HG03175 (cell line): ENCODE measurements around the gene ITPRIPL1.

ENCODE experiments used
- ATAC-seq: cut with Tn5 transposase; IDR thresholded peaks from one replicate; pipeline ENCODE4 v1.9.1; 2021; ENCODE audit warnings: mild to moderate bottlenecking, moderate library complexity; ENCODE audit not compliant: unreplicated experiment

ITPRIPL1 gene

DNA sequence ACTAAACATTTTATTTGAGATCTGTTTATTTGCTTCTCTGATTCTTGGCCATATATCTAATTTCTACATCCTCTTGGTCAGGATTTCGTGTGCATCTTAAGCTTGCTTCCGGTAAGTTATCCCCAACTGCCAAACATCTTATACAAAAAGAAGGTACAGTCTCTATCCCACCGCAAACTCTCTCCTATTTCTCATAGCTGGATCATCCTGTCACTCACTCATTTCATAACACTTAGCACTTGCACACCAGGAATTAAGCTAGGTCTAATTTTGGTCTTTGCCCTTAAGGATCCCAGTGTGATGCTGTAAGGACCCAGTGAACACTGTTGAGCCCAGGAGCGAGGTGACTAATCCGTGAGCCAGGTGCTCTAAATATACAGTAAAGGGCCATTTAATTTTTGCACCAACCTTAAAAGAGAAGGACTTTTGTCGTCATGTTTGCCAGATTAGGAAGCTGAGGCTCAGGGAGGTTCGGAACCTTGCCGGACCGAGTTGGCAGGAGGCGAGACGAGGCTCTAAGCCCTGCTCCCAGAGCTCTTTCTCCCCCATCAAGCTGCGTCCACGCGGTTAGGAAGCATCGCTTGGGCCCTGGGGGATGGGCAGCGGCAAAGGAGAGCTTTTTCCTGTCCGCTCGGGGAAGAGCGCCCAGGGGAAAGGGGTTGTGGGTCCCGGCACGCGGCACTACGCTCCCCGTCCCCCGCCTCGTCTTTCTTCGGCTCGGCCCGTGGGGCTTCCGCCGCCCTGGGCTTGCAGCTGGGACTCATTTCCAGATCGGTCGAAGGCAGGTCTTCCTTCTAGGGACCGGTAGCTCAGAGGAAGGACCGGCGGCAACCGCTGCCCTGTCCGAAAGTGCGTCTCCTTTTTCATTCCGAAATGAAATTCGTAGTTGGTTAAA is 4.1 kb upstream of the ITPRIPL1 start:
- peak; percentile 23 for ATAC-seq

DNA sequence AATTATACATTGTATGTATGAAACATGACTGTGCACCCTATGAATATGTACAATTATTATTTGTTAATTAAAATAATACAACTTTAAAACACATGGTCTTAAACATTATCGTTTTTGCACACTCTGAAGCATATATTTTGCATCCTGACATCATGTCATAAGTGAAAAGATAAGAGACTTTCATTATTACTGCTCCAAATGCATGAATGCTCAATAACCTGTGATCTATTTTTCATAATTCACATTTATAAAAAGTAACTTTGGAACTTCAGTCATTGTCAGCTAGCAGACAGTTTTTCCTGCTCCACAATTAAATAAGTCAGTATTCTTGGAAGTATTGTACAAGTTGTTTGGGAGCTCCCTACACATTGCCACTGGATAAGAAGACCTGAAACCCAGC is 1.3 kb upstream of the ITPRIPL1 start:
- ATAC-seq = no peak

DNA sequence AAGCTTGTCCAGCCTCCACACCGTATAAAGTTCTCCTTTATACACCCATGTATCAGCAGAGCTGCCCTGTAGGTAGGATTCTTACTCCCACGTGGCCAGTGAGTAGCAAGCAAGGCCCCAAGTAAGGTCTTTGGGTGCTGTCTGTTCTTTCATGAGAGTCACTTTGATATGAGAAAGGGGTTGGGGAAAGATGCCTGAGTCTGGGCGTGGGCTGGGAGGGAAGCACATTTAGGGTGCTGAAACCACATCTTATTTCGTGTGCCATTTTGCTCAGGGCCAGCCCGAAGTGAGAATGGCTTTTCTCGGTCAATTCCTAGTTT is 436 bp upstream of the ITPRIPL1 start:
- no peak for ATAC-seq

DNA sequence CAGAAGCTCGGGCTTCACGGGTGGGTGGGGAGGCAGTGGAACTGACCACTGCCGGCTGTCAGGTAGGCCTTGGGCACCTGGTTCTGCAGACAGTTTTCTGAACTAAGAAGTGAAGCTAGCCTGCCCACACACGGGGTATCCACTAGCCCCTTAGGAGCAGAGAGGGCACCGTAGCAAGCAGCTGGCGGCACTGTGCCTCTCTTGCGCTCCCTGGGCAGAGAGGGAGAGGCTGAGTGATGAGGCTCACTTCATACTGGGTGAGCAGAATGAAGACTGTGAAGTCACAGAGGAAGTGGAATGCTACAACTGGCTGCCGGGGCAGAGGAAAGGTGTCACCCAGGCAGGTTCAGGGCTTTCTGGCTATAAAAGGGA is 753 bp downstream of the ITPRIPL1 start:
- ATAC-seq = no peak

DNA sequence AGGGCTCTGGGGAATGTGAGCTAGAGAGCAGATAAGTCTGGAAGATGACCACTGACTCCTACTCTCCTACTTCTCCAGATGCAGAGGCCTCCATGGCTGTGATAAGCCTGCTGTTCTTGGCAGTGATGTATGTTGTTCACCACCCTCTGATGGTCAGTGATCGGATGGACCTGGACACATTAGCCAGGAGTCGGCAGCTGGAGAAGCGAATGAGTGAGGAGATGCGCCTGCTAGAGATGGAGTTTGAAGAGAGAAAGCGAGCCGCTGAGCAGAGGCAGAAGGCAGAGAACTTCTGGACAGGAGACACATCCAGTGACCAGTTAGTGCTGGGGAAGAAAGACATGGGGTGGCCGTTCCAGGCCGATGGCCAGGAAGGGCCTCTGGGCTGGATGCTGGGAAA is 1.4 kb downstream of the ITPRIPL1 start:
- no peak for ATAC-seq

DNA sequence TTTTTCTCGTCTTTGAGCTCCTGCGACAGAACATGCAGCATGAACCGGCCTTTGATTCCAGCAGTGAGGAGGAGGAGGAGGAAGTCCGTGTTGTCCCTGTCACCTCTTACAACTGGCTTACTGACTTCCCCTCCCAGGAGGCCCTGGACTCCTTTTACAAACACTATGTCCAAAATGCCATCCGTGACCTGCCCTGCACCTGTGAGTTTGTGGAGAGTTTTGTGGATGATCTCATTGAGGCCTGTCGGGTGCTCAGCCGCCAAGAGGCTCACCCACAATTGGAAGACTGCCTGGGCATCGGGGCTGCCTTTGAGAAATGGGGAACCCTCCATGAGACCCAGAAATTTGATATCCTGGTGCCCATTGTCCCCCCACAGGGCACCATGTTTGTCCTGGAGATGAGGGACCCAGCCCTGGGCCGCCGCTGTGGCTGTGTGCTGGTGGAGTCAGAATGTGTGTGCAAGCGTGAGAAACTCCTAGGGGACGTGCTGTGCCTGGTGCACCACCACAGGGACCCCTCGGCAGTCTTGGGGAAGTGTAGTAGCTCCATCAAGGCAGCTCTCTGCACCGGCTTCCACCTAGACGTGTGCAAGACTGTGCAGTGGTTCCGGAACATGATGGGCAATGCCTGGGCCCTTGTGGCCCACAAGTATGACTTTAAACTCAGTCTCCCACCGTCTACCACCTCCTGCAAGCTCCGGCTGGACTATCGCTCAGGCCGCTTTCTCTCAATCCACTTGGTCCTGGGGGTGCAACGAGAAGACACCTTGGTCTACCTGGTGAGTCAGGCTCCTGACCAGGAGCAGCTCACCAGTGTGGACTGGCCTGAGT is 2.1 kb downstream of the ITPRIPL1 start:
- ATAC-seq = no peak

DNA sequence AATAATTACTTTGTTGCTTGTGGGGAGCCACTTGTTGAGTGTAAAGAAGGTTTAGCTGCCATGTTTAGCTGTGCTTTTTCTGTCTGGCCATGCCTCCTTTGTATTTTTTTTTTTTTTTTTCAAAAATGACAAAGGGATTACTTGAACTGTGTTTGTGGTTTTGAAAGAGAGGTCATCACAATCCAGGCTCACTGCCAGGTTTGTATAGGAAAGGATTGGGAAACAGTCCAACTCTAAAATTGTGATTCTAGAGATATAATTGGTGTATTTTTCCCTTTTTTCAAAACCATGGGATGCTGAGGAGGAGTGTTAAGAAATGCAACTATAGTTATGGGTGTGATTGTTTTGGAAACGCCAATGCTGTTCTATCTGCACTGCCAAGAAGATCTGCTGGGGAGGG is 4.3 kb downstream of the ITPRIPL1 start:
- no peak for ATAC-seq

DNA sequence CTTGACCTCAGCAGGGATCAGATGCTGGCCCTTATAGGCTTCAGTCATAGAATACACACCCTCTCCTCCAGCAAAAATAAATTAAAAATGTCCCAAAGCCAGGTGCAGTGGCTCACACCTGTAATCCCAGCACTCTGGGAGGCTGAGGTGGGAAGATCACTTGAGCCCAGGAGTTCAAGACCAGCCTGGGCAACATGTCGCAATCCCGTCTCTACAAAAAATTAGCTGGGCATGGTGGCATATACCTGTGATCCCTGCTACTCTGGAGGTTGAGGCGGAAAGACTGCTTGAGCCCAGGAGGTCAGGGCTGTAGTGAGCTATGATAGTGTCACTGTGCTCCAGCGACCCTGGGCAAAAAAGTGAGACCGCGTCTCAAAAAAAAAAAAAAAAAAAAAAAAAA is 4.8 kb downstream of the ITPRIPL1 start:
- ATAC-seq = no peak

DNA sequence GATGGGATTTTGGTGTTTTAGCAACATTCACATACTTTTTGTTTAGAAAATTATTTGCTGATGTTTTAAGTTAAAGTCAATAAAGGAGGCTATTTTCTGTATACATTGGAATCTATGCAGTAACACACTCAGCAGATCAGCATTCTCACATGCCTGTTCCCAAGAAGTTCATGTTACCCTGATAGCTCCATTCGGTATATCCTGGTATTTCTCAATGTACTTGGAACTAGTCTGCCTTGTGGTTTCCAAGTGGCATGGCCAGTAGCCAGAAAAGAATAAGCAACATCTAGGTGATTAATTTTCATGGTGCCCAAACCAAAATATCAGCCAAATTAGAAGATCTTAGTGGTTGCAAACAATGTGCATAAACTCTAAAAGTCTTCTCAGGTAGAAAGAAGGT is 5.3 kb downstream of the ITPRIPL1 start:
- ATAC-seq = no peak

DNA sequence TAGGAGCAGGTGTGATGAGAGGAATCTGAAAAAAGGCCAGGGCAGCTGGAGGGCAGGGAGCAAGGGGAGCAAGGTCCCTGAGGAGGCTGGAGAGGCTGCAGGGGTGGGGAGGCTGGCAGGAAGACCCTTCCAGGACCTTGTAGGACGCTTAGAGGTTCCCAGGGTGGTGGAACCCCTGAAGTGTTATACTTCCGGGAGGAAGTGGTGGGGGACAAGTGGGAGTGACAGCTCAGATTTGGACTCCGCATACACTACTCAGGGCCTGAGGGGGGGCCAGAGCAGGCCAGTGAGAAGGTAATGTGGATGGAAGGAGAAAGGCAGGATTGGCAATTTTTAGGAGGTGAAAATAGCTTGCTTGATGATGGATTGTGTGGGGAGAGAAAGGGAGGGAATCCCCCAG is 8.6 kb downstream of the ITPRIPL1 start:
- no peak for ATAC-seq

DNA sequence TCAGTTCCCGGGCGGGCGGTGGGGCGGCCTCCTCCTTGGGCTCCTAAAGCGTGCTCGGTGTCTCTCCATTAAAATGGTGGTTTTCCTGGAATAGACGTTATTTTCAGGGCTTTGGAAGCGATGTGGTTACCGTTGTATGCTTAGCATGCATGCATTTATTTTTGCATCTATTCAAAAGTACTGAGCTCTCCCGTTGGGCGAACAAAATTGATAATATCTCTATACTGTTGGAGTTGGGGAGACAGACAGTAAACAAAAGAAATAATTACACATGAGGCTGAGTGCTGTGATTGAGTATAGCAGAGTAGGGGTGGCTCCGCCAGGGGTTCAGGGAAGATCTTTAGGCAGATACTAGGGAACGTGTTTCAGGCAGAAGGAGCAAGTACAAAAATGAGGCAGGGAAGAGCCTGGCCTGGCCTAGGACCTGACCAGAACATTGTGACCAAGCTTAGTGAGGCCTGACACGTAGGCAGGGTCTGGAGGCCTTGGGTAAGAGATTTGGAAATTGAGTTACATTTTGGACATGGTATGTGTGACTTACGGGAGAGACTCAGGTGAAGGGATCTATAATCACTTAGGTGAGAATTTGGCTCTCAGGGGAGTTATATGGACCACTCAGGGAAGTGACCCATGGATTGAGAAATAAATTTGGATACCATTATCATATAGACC is 11.1 kb downstream of the ITPRIPL1 start:
- peak; percentile 13 for ATAC-seq

DNA sequence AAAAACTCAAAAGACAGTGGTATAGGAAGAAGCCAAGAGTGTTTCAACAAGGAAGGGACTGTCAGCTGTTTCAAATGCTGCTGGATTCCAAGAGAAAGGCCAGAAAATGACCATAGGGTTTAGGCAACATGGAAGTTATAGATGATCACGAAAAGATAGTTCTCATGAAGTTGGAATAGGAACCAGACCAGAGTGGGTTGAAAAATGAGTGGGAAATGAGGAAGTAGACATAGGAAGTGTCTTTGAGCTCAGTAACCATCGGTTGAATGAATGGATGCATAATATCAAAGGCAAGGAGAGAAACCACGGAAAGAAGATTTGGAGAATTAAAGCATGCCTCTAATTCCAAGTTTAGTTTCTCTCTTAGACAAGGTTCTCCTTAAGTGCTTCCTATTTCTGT is 11.8 kb downstream of the ITPRIPL1 start:
- ATAC-seq = no peak

DNA sequence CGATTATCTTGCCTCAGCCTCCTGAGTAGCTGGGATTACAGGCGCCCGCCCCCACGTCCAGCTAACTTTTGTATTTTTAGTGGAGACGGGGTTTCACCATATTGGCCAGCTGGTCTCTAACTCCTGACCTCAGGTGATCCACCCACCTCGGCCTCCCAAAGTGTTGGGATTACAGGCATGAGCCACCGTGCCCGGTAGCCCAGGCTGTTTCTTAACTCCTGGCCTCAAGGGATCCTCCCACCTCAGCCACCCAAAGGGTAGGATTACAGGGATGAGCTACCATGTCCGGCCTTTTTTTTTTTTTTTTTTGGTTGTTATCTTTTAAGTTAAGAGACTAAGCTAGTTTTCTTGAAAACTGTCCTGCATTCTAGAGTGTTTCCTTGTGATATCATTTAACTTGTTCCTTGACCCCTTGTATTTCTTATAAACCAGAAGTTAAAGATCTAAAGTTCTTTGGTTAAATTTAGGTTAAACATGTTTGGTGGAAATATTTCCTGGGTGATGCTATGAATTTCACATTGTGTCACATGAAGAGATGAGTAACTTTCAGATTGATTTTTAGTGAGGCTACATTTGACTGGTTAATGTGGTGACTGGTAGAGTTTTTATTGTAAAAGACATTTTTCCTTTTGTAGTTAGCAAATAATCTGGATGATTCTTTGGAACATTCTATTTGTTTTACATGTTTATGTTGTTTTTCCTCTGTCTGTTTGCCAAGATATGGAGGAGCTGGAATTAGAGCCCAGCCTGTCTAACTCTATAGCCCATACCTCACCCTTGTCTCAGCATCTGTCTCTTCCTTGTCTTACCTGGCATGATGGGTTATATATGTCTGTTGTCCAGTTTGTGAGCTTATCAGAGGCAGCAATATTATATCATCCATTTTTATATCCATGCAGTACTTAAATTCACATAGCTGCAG is 15.6 kb downstream of the ITPRIPL1 start:
- ATAC-seq = no peak

DNA sequence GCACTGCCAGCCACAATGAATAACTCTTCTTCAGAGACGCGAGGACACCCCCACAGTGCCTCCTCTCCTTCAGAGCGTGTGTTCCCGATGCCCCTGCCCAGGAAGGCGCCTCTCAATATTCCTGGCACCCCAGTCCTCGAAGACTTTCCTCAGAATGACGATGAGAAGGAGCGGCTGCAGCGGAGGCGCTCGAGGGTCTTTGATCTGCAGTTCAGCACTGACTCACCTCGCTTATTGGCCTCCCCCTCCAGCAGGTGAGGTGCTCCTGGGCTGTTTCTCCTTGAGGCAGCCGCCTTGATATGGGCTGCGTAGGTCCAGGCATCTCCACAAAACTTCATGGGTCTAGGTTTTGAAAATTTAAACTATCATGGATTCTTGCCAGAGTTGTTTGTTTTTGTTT is 16.5 kb downstream of the ITPRIPL1 start:
- no peak for ATAC-seq

DNA sequence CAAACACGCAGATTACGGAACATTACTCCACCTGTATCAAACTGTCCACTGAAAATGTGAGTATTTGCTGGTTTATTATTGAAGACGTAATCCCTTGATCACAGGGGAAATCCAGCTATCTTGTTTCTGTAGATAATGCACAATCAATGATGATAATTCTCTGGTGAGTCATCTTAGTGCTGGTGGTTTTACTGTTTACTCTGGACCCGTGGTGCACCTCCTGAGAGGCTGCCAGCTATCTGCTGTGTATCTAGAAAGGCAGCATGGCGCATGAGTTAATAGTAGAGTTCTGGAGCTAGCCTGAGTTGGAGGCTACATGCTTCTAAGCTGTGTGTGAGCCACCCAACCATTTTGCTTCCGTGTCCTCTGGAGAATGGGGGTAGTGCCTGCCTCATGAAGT is 17.0 kb downstream of the ITPRIPL1 start:
- ATAC-seq = no peak

DNA sequence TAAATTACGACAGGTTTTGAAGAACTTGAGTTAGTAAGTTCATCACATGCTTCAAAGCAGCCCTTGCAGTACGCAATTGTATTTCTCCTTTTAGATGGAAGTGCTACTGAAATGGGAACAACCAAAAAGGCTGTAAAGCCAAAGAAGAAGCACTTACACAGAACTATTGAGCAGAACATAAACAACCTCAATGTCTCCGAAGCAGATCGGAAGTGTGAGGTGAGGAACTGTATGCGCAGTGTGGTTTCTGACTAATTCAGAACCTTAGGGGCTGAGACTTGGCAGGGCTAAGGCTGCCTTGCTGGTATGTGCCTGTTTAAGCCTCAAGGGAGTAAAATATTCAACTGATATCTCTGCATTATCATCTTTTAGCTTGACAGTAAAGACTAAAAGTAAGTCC is 18.9 kb downstream of the ITPRIPL1 start:
- ATAC-seq = peak; percentile 94

DNA sequence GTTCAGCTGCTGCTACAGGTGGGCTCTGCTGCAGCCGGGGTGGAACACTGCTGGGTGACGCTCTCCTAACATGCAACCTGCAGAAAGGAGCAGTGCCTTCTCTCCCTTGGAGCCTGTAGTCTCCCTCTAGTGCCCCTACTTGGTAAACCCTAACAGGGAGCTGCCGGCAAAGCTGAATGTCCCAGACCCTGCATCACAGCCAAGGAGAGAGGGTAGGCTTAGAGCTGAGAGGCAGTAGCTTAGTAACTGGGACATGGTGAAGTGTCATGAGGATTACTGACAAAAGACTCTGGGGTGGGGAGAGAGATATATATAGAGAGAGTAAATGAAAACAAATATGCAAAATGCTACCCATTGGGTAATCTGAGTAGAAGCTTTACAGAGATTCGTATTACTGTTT is 20.3 kb downstream of the ITPRIPL1 start:
- ATAC-seq = no peak

DNA sequence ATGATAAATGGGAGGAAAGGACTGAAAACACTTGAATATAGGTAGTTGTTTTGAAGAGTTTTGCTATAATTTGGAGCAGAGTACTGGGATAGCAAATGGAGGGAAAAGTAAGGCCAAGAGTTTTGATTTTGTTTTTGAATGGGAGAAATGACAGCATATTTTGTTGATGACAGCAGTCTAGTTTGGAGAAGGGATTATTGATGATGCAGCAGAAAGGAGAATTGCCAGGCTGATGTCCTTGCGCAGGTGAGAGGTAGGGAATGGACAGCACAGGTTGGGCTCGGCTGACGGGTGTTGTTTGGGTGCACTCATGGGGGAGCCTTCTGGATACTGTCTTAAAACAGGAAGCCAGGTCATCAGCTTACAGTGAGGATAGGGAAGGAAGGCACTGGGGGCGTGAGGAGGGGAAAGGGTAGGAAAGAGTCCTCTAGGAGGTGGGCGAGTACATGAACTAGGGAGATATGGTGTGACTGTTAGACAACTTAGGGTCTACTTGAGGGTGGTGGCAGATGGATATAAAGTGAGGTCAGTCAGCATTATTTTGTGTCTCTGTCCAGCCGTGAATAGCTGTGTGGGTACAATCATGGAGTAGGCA is 20.8 kb downstream of the ITPRIPL1 start:
- no peak for ATAC-seq

DNA sequence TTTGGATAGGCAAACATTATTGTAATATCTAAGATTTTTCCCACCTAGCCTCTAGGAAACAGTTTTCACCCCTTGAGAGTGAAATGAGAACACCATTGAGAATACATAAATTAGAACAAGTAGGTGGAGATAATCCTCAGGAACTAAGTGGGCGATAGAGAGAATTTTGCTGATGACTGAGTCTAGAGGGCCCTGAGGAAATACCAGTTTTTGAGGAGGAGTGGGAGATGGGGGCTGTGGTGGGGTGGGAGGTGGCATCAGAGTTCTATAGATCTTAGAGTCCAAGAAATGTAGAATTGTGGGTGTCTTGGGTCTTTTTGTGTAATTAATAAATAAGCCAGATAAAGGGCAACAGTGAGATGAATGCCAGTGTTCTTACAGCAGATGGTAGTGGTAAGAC is 22.3 kb downstream of the ITPRIPL1 start:
- ATAC-seq = no peak

DNA sequence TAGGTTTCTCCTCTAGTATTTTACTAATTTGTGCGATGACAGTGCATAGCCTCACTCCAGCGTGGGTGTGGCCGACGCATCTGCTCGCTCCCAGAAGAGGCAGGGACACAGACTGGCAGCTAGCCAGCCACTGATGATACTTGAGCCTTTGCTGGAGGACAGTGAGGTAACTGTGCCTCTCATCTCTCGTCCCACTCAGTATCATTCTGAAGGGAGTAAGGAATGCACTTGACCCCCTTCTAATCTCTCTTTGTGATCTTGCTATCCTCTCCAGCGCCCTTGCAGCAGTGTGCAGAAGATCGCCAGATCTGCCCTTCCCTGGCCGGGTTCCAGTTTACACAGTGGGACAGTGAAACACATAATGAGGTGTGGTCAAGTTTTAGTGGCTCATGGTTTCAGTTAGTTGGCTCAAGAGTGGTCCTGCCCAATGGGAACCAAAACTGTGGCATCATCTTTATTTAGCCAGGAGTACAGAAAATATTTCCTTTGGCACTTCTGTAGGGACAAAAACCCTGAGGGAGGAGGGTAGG is 28.0 kb downstream of the ITPRIPL1 start:
- ATAC-seq = no peak
